A673 (cell line): ENCODE results near the gene TMEM235.

Experiments
- CTCF ChIP-seq: fragments of 300-800, 200-600 bp; sonication (generic); conservative IDR thresholded peaks from 2 replicates; pipeline ENCODE4 v1.5.1; 2017; ENCODE audit warnings: low read depth, mild to moderate bottlenecking, antibody characterized with exemption, low read length, moderate library complexity, mixed read lengths
- EZH2 ChIP-seq: fragments of 200-600 bp; sonication (generic); IDR thresholded peaks from 2 replicates; pipeline ENCODE4 v1.6.1; 2017; ENCODE audit warnings: borderline replicate concordance, low read depth, mild to moderate bottlenecking, mixed read lengths, antibody characterized with exemption, low read length; ENCODE audit not compliant: poor library complexity, severe bottlenecking

- TF ChIP-seq EZH2 (no peak), CTCF (no peak)
Observed at GRCh38 chr17:78272181-78272913, 40.9 kb downstream of the TMEM235 start.
